GM13976 (cell line): ENCODE measurements around the gene CCDC201.
"Not testable (repeated sequence)": the region's sequence is repeated elsewhere in the genome, so short reads cannot be mapped to it uniquely, and the experiment has no call there.

Experiments used
- DNase-seq: peaks from one replicate; pipeline ENCODE4 v3.0.0; 2012; ENCODE audit warnings: low spot score
- CTCF ChIP-seq: IDR thresholded peaks from 2 replicates; pipeline ENCODE4 v1.5.1; 2012; ENCODE audit warnings: borderline replicate concordance, mild to moderate bottlenecking; ENCODE audit not compliant: insufficient read depth; ENCODE audit errors: extremely low read depth, missing control alignments, control extremely low read depth
- in situ Hi-C: fragments of 300-500 bp; cut with MboI; formaldehyde crosslinking; loops from one replicate; pipeline ENCODE4 v1.12.0; 2022; ENCODE audit warnings: low sequenced_read_pairs, mixed read lengths, inconsistent platforms; ENCODE audit not compliant: unreplicated experiment

Gene CCDC201

GRCh38 chr7:45841926-45842717, 30.8 kb downstream of the CCDC201 start:
- DNase-seq, result peak; percentile 1
- in situ Hi-C loops, result not testable (repeated sequence)

GRCh38 chr7:45838852-45839251, 34.0 kb downstream of the CCDC201 start:
- DNase-seq, in situ Hi-C loops: not testable (repeated sequence)

- in situ Hi-C loops, DNase-seq: not testable (repeated sequence)
Observed at GRCh38 chr7:45832433-45833177, 40.3 kb downstream of the CCDC201 start.

GRCh38 chr7:45829846-45830245, 43.0 kb downstream of the CCDC201 start:
- DNase-seq, in situ Hi-C loops: not testable (repeated sequence)

- in situ Hi-C loops, DNase-seq: not testable (repeated sequence)
Observed at GRCh38 chr7:45827731-45828130, 45.2 kb downstream of the CCDC201 start.

- in situ Hi-C loops, DNase-seq: not testable (repeated sequence)
Observed at GRCh38 chr7:45826550-45826949, 46.3 kb downstream of the CCDC201 start.

GRCh38 chr7:45818763-45819162, 54.1 kb downstream of the CCDC201 start:
- DNase-seq, in situ Hi-C loops: not testable (repeated sequence)

GRCh38 chr7:45817913-45818312, 55.0 kb downstream of the CCDC201 start:
- DNase-seq, in situ Hi-C loops: not testable (repeated sequence)

- in situ Hi-C loops, DNase-seq: not testable (repeated sequence)
Observed at GRCh38 chr7:45817016-45817415, 55.9 kb downstream of the CCDC201 start.

GRCh38 chr7:45814216-45815118, 58.4 kb downstream of the CCDC201 start:
- in situ Hi-C loops, DNase-seq: not testable (repeated sequence)

GRCh38 chr7:45813771-45814170, 59.1 kb downstream of the CCDC201 start:
- DNase-seq, in situ Hi-C loops: not testable (repeated sequence)

GRCh38 chr7:45812946-45813345, 59.9 kb downstream of the CCDC201 start:
- TF ChIP-seq CTCF, result no peak
- no peak for DNase-seq
- in situ Hi-C loops, result no loop called here

- in situ Hi-C loops, DNase-seq: not testable (repeated sequence)
Observed at GRCh38 chr7:45811652-45812234, 61.1 kb downstream of the CCDC201 start.

GRCh38 chr7:45810451-45811005, 62.4 kb downstream of the CCDC201 start:
- in situ Hi-C loops, DNase-seq: not testable (repeated sequence)
